Breast epithelium (tissue), 4 donors: Measurements from ENCODE around the gene CPT1B. TPM values are rescaled to one million over a fixed set of nuclear protein-coding genes. Genes with fewer than 3 reads are reported as not detected.

Experiments used
- DNase-seq, 2 donors: peaks; one replicate each; pipeline ENCODE4 v3.0.0-alpha.2; 2019; ENCODE audit warnings: low spot score in 2 of 2
- H3K27ac ChIP-seq, 2 donors: fragments of 200-600 bp; sonication (generic) in 1 of 2; one replicate each; pipeline ENCODE4 v1.5.1; 2016 to 2019; ENCODE audit warnings: mild to moderate bottlenecking in 1 of 2
- H3K27me3 ChIP-seq, 2 donors: fragments of 200-600 bp; sonication (generic) in 1 of 2; one replicate each; pipeline versions ENCODE4 v1.5.1 to v1.6.0; 2017 to 2019; ENCODE audit warnings: control low read depth in 1 of 2, mild to moderate bottlenecking in 1 of 2
- H3K36me3 ChIP-seq: fragments of 200-600 bp; one replicate; pipeline ENCODE4 v1.5.1; 2019
- H3K4me1 ChIP-seq, 2 donors: fragments of 200-600 bp; sonication (generic); one replicate each; pipeline ENCODE4 v1.5.1; 2016 to 2019; ENCODE audit warnings: control low read depth in 1 of 2
- H3K4me3 ChIP-seq, 3 donors: fragments of 200-600 bp; sonication (generic); 1 replicate in 2 of 3; 2 replicates in 1 of 3; pipeline ENCODE4 v1.5.1; 2016 to 2019; ENCODE audit warnings: mild to moderate bottlenecking in 3 of 3, moderate library complexity in 2 of 3
- H3K9me3 ChIP-seq, 2 donors: fragments of 200-600 bp; sonication (generic) in 1 of 2; one replicate each; pipeline ENCODE4 v1.5.1; 2016 to 2019; ENCODE audit warnings: control low read depth in 1 of 2
- CTCF ChIP-seq, 3 donors: fragments of 450-650 bp; IDR thresholded peaks; one replicate each; pipeline ENCODE4 v1.5.1; 2016 to 2017; ENCODE audit warnings: antibody characterized with exemption in 3 of 3, mild to moderate bottlenecking in 3 of 3, moderate library complexity in 3 of 3
- POLR2A ChIP-seq: fragments of 450-650 bp; IDR thresholded peaks from one replicate; pipeline ENCODE4 v1.6.1; 2016; ENCODE audit warnings: antibody characterized with exemption, mild to moderate bottlenecking, moderate library complexity
- POLR2AphosphoS5 ChIP-seq, 3 donors: sonication (generic); formaldehyde crosslinking; IDR thresholded peaks; one replicate each; pipeline ENCODE4 v1.6.1; 2017; ENCODE audit warnings: antibody characterized with exemption in 3 of 3
- intact Hi-C: fragments of 100-400 bp; cut with DNase I; formaldehyde crosslinking; loops from one replicate; pipeline ENCODE4 v1.15.1; 2023; ENCODE audit warnings: low total_unique reads
- total RNA-seq, 3 donors: library from RNA; depleted of rRNA; stranded (reverse); fragments of >200 nt; gene quantifications; one replicate each; pipeline ENCODE4 v1.1.0, GENCODE V29; 2016

Gene CPT1B
- total RNA-seq, 3 donors from 2014 or later = 13.6 to 40.0 (median 39.4) TPM

GRCh38 chr22:50526108-50526833 is 52.0 kb downstream of the CPT1B start:
- intact Hi-C loops = loop anchor here (5.0 kb wide), 1 partner anchor 56 kb away; the partner anchor contains the start of gene CHKB
- no peaks in the 10 kb centered on the region for H3K9me3 ChIP-seq
- peaks cover 10 to 12% of the 10 kb centered on the region in 2 donors for H3K4me1 ChIP-seq
- H3K27ac ChIP-seq = peak overlapping the region; percentile 88 to 92
- DNase-seq = peak; percentile 64 to 81
- peak in 1 of 3 donors; percentile 7 for TF ChIP-seq POLR2AphosphoS5 (IDR thresholded peaks at IDR 0.05)
- peak in 2 of 3 donors; percentile 13 to 46 for TF ChIP-seq CTCF (IDR thresholded peaks at IDR 0.05)
- TF ChIP-seq POLR2A = no peak
- peaks cover 13% of the 10 kb centered on the region for H3K36me3 ChIP-seq
- no peaks in the 10 kb centered on the region for H3K27me3 ChIP-seq
- H3K4me3 ChIP-seq = peak overlapping the region; percentile 52 to 91 (median 81)

GRCh38 chr22:50525858-50526107 is 52.4 kb downstream of the CPT1B start:
- Histone ChIP-seq H3K4me1 (peaks cover 10 to 12% of the 10 kb centered on the region in 2 donors), H3K9me3 (no peaks in the 10 kb centered on the region), H3K27me3 (no peaks in the 10 kb centered on the region), H3K36me3 (peaks cover 13% of the 10 kb centered on the region), H3K27ac (peak overlapping the region; percentile 88 to 92), H3K4me3 (peak overlapping the region; percentile 52 to 91 (median 81))
- intact Hi-C loops = loop anchor here (5.0 kb wide), 1 partner anchor 57 kb away; the partner anchor contains the start of gene CHKB
- TF ChIP-seq CTCF (IDR thresholded peaks at IDR 0.05) (no peak), POLR2A (no peak), POLR2AphosphoS5 (IDR thresholded peaks at IDR 0.05) (no peak)
- no peak for DNase-seq

- TF ChIP-seq CTCF (IDR thresholded peaks at IDR 0.05) (peak in 2 of 3 donors; percentile 26 to 41), POLR2AphosphoS5 (IDR thresholded peaks at IDR 0.05) (peak; percentile 62 to 79 (median 73)), POLR2A (peak; percentile 47)
- Histone ChIP-seq H3K4me3 (peak within 1 kb of the TSS; percentile 52 to 91 (median 81)), H3K27ac (peak within 1 kb of the TSS; percentile 88 to 92), H3K36me3 (peaks cover 13% of the 10 kb centered on the region), H3K27me3 (no peaks in the 10 kb centered on the region), H3K4me1 (peaks cover 10 to 12% of the 10 kb centered on the region in 2 donors), H3K9me3 (no peaks in the 10 kb centered on the region)
- intact Hi-C loops = loop anchor here (5.0 kb wide), 1 partner anchor 57 kb away; the partner anchor contains the start of gene CHKB
- DNase-seq = peak; percentile 94 to 96
These were observed 52.9 kb downstream of the CPT1B start, which contains the start of gene SCO2 for GRCh38 chr22:50525104-50525857. SCO2 (minus strand) TSS chr22:50525598; CDS start chr22:50524411, 1,187 bp downstream.

- H3K27me3 ChIP-seq = no peaks in the 10 kb centered on the region
- peaks cover 10 to 12% of the 10 kb centered on the region in 2 donors for H3K4me1 ChIP-seq
- no peaks in the 10 kb centered on the region for H3K9me3 ChIP-seq
- intact Hi-C loops = loop anchor here (5.0 kb wide), 1 partner anchor 58 kb away; the partner anchor contains the start of gene CHKB
- peak overlapping the region; percentile 52 to 91 (median 81) for H3K4me3 ChIP-seq
- H3K27ac ChIP-seq = peak overlapping the region; percentile 88 to 92
- H3K36me3 ChIP-seq = peaks cover 13% of the 10 kb centered on the region
- no peak for TF ChIP-seq CTCF (IDR thresholded peaks at IDR 0.05)
- TF ChIP-seq POLR2A = no peak
- no peak for DNase-seq
These were observed 53.5 kb downstream of the CPT1B start for GRCh38 chr22:50524676-50525103.
